Uterine smooth muscle cell (primary cell): ENCODE measurements around the gene HNRNPUL1. TPM values are rescaled to one million over a fixed set of nuclear protein-coding genes. Genes with fewer than 3 reads are reported as not detected.

Experiments
- total RNA-seq: library from RNA; depleted of rRNA; stranded (reverse); fragments of >200 nt; gene quantifications from 2 replicates; pipeline ENCODE4 v1.2.3, GENCODE V29; 2014

HNRNPUL1 gene
- total RNA-seq, result 74.7 and 95.1 TPM in 2 replicates

GRCh38 chr19:41263850-41264580 is at the start of gene HNRNPUL1:
Gene HNRNPUL1, plus strand, starts transcription at chr19:41264372. Its CDS starts 132 bp downstream, at chr19:41264504.

DNA sequence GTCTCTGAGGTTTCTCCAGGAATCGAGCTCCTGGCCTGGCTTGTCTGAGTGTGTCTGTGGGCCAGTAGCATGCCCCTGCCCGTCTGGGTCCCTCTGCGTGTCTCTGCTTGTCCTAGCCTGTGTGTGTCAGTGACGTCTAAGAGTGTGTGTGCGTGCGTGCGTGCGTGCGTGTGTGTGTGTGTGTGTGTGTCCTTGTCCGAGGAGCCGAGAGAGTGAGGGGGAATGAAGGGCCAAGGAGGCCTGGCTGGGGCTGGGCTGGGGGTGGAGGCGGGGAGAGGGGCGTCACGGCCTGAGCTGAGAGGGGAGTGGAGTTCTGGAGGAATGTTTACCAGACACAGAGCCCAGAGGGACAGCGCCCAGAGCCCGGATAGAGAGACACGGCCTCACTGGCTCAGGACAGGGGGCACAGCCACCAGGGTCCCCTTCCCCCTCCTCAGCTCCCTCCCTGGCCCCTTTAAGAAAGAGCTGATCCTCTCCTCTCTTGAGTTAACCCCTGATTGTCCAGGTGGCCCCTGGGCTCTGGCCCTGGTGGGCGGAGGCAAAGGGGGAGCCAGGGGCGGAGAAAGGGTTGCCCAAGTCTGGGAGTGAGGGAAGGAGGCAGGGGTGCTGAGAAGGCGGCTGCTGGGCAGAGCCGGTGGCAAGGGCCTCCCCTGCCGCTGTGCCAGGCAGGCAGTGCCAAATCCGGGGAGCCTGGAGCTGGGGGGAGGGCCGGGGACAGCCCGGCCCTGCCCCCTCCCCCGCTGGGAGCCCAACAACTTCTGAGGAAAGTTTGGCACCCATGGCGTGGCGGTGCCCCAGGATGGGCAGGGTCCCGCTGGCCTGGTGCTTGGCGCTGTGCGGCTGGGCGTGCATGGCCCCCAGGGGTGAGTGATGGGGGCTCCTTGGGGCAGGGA is 45.3 kb upstream of the HNRNPUL1 start, which contains the start of gene AXL:
Gene AXL, plus strand, starts transcription at position 609 of the 893 bp plus-strand sequence. Its CDS starts 170 bp downstream, at position 779.

DNA sequence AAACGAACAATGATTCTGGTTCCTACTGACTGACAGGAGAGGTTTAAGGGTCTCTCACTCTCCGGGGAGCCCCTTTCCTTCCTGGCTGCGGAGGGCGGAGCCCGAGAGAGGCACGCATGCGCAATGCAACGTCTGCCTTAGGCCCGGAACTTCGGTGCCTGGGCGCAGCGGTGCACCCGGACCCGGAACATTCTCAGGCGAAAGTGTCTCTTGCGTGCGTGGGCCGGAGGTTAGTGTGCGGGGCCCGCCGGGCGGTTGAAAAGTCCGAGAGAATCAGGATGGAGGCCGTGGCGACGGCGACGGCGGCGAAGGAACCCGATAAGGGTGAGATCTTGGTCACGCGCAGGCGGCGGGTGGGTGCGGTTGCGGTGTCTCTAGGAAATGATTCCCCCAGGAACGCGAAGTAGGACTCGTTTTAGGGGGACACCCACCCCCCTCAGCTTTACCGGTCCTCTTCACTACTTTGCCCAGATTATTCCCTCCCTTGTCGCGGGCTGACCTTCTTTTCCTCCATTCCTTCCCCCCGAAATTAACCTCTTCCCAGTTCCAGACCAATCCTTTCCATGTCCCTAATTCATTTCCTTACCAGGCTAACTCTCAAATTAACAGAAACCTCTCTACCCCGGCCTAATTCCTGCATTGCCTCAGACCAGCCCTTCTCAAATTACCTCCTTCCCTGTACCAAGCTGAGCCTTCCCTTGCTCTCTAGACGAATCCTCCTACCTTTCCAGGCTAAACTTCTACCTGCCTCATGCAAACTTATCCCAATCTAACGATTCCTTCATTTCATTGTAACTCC is 46.1 kb downstream of the HNRNPUL1 start, which contains the start of gene CCDC97:
Gene CCDC97, plus strand, starts transcription at position 140 of the 799 bp plus-strand sequence. Its CDS starts 139 bp downstream, at position 279.

DNA sequence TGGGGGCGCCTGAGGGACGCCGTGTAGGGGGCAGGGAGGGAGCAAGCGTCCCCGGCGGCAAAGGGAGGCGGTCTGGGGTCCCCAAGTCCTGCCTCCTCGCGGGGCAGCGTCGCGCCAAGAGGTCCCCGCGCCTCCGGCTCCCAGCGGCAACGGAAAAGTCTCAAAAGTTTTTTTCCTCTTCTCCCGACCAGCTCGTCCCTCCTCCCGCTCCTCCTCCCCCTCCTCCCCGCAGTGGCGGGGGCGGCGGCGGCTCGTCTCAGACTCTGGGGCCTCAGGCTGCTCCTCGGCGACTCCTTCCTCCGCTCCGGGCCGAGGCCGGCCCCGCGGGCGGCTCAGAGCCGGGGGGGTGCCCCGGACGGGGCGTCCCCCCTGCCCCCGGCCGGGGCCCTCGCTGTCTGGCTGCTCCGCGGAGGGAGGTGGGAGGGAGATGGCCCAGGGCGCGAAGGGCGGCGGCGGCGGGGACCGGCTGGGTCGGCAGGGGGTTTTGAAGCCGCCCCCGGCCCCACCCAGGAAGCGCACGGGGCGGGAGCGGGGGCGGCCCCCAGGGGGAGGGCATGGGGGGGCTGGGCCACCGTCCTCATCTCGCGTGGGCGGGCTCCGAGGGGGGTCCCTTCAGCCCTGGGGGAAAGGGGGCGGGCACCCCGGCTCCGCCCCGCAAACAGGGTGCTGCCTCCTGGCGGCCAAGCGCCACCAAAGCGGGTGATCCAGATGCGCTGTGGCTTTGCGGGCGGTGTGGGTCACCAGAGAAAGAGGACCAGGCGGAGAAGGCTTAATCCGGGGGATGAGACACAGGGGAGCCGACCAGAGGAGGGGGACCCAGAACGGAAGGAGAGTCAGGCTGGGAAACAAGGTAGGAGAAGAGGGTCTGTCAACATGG is 89.5 kb downstream of the HNRNPUL1 start, which contains the start of gene TGFB1:
Gene TGFB1, minus strand, starts transcription at position 457 of the 877 bp plus-strand sequence. CDS start 878 bp downstream, outside the sequence.

Other genes starting within 250 kb of the HNRNPUL1 start
- gene CYP2A13, start 175.9 kb upstream of the HNRNPUL1 start, total RNA-seq, result not detected in 2 replicates
- gene CYP2F1, start 149.9 kb upstream of the HNRNPUL1 start, total RNA-seq, result not detected in 2 replicates
- gene CYP2S1, start 71.2 kb upstream of the HNRNPUL1 start, total RNA-seq, result 0.22 and 0.25 TPM in 2 replicates
- gene AXL, start 45.1 kb upstream of the HNRNPUL1 start, total RNA-seq, result 251 and 278 TPM in 2 replicates
- 5.5 and 7.2 TPM in 2 replicates for gene CCDC97, start 45.8 kb downstream of the HNRNPUL1 start, total RNA-seq
- gene TGFB1, start 89.5 kb downstream of the HNRNPUL1 start, total RNA-seq, result 8.7 and 11.5 TPM in 2 replicates
- gene B9D2, start 99.8 kb downstream of the HNRNPUL1 start, total RNA-seq, result 4.7 and 5.9 TPM in 2 replicates
- 3.4 and 10.7 TPM in 2 replicates for gene TMEM91, start 112.2 kb downstream of the HNRNPUL1 start, total RNA-seq
- 11.5 and 18.0 TPM in 2 replicates for gene EXOSC5, start 133.0 kb downstream of the HNRNPUL1 start, total RNA-seq
- 23.6 and 26.1 TPM in 2 replicates for gene BCKDHA, start 133.4 kb downstream of the HNRNPUL1 start, total RNA-seq
- 1.5 TPM in 2 replicates for gene B3GNT8, start 163.0 kb downstream of the HNRNPUL1 start, total RNA-seq
- 42.5 and 44.4 TPM in 2 replicates for gene DMAC2, start 175.5 kb downstream of the HNRNPUL1 start, total RNA-seq
- not detected in 2 replicates for gene ERICH4, start 178.8 kb downstream of the HNRNPUL1 start, total RNA-seq